GM10248 (cell line): ENCODE results near the gene MAP2.

Source experiments
- CTCF ChIA-PET: fragments of 300-600 bp; sonication (Branson Sonifier 250); formaldehyde crosslinking; extraction: SDS; loops from one replicate; lab custom pipeline; 2021; ENCODE audit warnings: antibody characterized with exemption; lab: Yijun Ruan, JAX
- POLR2A ChIA-PET: fragments of 350-650 bp; sonication (Branson Sonifier 250); formaldehyde crosslinking; extraction: SDS; loops from one replicate; lab custom pipeline; 2020; ENCODE audit warnings: antibody characterized with exemption; lab: Yijun Ruan, JAX
- DNase-seq: peaks from one replicate; pipeline ENCODE4 v3.0.0; 2012; ENCODE audit errors: extremely low spot score
- TF ChIP-seq, protein P1 (sequence below): IDR thresholded peaks from 2 replicates; pipeline ENCODE4 v1.5.1; 2012; ENCODE audit warnings: mild to moderate bottlenecking, low read depth; ENCODE audit errors: extremely low read depth, missing control alignments, control extremely low read depth

MAP2 gene

DNA sequence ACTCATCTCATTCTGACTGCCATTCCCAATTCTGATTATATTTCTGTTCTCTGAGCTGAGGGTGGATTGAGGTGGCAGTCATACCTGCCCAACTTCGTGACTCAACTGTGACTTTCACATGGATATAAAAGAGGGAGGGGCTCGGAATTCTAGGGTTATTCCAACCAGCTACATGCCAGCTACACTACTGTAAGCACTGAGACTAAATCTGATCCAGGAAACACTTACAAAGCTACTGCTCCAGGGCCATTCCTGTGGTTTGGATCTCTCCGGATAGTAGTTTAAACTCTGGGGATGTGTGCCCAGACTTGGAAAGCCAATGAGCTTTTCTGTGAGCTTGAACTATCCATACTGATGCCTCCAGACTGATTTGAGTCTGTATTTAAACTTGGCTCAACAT is 7.9 kb downstream of the MAP2 start:
- ChIA-PET CTCF (interaction anchor here (1.3 to 1.9 kb wide), 4 partner anchors 10 to 148 kb away, joined by 3 to 4 read pairs (median 4); no protein-coding TSS in a partner anchor), POLR2A (no interaction called here)
- TF ChIP-seq, protein P1, sequence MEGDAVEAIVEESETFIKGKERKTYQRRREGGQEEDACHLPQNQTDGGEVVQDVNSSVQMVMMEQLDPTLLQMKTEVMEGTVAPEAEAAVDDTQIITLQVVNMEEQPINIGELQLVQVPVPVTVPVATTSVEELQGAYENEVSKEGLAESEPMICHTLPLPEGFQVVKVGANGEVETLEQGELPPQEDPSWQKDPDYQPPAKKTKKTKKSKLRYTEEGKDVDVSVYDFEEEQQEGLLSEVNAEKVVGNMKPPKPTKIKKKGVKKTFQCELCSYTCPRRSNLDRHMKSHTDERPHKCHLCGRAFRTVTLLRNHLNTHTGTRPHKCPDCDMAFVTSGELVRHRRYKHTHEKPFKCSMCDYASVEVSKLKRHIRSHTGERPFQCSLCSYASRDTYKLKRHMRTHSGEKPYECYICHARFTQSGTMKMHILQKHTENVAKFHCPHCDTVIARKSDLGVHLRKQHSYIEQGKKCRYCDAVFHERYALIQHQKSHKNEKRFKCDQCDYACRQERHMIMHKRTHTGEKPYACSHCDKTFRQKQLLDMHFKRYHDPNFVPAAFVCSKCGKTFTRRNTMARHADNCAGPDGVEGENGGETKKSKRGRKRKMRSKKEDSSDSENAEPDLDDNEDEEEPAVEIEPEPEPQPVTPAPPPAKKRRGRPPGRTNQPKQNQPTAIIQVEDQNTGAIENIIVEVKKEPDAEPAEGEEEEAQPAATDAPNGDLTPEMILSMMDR = no peak
- no peak for DNase-seq

DNA sequence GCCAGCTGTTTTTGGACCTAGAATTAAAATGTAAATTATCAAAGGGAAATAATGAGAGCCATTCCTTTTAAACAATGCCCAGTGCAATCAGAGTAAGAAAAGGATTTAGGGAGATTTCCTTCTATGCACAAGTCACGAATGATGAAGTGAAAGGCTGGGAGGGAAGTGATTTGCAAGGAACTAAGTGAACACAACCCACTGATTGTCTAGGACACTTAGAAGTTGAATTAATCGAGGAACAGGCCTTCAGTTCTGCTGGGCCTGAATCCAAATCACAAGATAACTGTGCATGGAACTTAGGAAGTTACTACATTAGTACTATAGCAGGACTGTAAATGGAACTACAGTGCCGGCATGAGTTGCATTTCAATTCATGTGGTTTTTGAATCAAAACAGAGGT is 17.7 kb downstream of the MAP2 start:
- ChIA-PET POLR2A (no interaction called here), CTCF (no interaction called here)
- TF ChIP-seq, protein P1 = no peak
- DNase-seq = no peak

DNA sequence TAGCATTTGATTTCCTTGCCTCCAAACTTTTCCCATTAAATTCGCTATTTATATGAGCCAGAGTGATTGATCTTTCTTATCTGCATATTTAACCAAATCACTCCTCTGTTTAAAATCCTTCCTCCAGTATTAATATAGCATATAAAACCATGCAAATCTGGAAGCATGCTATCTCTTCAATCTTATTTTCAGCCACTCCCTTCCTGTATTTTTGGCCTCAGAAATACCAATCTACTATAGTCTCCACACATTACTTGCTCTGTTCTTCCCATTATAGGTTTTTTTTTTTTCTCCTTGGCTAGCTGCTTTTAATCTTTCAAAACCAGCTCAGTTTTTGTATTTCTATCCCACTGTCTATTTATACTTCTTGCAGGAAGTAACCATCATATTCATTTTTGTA is 19.1 kb downstream of the MAP2 start:
- TF ChIP-seq, protein P1 = no peak
- POLR2A ChIA-PET = no interaction called here
- no peak for DNase-seq
- CTCF ChIA-PET = interaction anchor here (1.1 to 1.4 kb wide), 3 partner anchors 8 to 112 kb away, joined by 3 to 4 read pairs (median 3); no protein-coding TSS in a partner anchor

DNA sequence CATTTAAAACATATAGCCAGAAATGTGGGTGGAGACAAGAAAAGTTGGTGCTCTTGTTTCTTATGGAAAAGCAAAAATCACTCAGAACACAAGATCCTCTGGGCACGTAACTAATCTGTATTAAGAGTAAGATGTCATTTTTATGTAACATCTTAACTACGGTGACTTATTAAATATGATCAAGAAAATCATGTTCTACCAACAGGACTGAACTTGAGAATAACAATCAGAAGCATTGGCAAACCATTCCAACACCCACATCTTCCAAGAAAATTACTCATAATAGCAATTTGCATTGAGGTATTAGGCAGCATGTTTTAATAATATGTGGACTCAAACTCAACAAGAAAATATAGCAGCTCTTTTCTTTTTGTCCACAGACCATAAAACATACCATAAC is 21.6 kb downstream of the MAP2 start:
- CTCF ChIA-PET = interaction anchor here (1.8 kb wide), 1 partner anchor 35 kb away, joined by 3 read pairs; no protein-coding TSS in a partner anchor
- POLR2A ChIA-PET = no interaction called here
- DNase-seq = no peak
- TF ChIP-seq, protein P1 = no peak

DNA sequence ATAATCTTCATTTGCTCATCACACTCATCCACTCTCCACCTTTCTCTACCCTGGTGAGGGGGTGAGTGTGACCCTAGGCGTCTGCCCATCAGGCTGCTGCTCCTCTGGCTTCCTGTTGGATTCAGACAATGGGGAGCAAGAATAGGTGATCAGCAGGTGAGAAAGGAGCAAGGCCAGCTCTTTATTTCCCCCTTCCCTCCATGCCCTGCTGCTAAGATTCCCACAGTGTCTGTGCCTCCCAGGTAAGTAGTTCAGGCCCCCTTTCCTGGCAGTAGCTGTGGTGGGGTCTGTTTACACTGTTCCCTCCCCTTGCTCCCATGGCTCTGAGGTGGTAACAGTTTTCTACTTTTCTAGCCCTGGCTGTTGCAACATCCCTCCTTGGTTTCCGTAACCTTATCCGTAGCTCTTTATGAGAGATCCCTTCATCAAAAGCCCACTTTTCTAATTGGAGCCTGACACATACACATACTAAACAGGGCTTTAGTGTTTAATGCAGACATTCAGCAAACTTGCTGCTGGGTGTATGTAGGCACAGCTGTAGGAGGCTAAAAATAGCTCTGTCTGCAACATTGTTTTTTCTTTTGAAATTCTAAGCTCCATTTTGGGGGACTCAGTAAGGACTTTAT is 27.5 kb downstream of the MAP2 start:
- ChIA-PET POLR2A (no interaction called here), CTCF (interaction anchor here (0.9 to 1.7 kb wide), 3 partner anchors 8 to 117 kb away, joined by 3 to 6 read pairs (median 3); partner anchors contain the start of gene MAP2)
- TF ChIP-seq, protein P1 = no peak
- no peak for DNase-seq

DNA sequence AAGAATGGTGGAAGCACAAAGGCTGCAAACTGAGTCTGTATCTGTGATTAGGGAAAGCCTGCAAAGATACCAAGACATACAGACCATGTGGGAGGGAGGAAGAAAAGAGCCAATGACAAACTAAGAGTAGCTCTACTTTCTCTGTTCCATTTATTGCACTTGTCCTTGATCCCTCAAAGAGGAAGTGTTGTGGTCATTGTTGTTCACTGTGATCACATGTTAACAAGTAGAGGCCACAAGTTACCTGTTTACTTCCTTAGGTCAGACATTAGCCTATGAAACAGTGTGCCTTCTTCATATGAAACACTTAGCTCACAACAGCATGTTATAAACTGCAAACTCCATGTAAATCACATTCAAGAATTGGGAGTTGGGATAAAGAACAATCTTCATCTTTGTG is 32.6 kb downstream of the MAP2 start:
- ChIA-PET POLR2A (no interaction called here), CTCF (no interaction called here)
- TF ChIP-seq, protein P1 = no peak
- DNase-seq = no peak
